ENCODE measurements around the gene ZNF567. TPM values are rescaled to one million over a fixed set of nuclear protein-coding genes. Genes with fewer than 3 reads are reported as not detected.

The ZNF567 gene
- polyA plus RNA-seq, 2 of the 4 experiments (the other 2 are of a cell fraction) = 7.9 to 19.0 TPM

DNA sequence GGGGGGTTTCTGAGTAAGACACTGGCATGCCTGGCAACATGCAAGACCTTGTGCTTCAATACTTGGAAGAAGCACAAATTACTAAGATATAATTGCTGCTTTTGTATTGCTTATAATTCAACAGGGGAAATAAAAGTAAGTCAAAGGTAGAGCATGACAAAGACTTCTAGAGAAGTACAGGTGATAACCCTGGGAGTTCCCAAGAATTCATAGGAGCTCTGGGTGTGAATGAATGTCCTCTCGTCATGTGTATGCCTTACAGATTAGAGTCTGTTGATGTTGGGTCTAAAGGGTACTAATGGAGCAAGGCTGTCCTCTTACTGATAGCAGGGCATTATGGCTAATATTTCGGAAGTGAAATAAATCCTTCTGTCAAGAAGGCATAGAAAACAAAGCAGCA, 13.2 kb upstream of the ZNF567 start:
- TF ChIP-seq, protein P1, sequence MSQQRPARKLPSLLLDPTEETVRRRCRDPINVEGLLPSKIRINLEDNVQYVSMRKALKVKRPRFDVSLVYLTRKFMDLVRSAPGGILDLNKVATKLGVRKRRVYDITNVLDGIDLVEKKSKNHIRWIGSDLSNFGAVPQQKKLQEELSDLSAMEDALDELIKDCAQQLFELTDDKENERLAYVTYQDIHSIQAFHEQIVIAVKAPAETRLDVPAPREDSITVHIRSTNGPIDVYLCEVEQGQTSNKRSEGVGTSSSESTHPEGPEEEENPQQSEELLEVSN (IDR thresholded peaks at IDR 0.05; ENCODE audit: borderline replicate concordance, low read depth) = no peak
- TF ChIP-seq SMC3 (IDR thresholded peaks at IDR 0.05) (no peak), FOSL2 (IDR thresholded peaks at IDR 0.05) (no peak), FOSL2 (CRISPR knock-in tag; IDR thresholded peaks at IDR 0.05) (no peak), KDM5A (IDR thresholded peaks at IDR 0.05) (no peak), RFX5 (IDR thresholded peaks at IDR 0.05) (no peak), NPAS2 (CRISPR knock-in tag; IDR thresholded peaks at IDR 0.05; ENCODE audit: borderline replicate concordance) (no peak), CHD2 (IDR thresholded peaks at IDR 0.05; ENCODE audit: low read length, partially characterized antibody) (no peak), CHD4 (IDR thresholded peaks at IDR 0.05; ENCODE audit: borderline replicate concordance) (no peak), ZFP36 (IDR thresholded peaks at IDR 0.05; ENCODE audit: borderline replicate concordance, partially characterized antibody) (no peak), POLR2A (IDR thresholded peaks at IDR 0.05; ENCODE audit: low read length) (no peak)
- TF ChIP-seq, protein P2, sequence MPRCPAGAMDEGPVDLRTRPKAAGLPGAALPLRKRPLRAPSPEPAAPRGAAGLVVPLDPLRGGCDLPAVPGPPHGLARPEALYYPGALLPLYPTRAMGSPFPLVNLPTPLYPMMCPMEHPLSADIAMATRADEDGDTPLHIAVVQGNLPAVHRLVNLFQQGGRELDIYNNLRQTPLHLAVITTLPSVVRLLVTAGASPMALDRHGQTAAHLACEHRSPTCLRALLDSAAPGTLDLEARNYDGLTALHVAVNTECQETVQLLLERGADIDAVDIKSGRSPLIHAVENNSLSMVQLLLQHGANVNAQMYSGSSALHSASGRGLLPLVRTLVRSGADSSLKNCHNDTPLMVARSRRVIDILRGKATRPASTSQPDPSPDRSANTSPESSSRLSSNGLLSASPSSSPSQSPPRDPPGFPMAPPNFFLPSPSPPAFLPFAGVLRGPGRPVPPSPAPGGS (IDR thresholded peaks at IDR 0.05) = no peak
- TF ChIP-seq, protein P3, sequence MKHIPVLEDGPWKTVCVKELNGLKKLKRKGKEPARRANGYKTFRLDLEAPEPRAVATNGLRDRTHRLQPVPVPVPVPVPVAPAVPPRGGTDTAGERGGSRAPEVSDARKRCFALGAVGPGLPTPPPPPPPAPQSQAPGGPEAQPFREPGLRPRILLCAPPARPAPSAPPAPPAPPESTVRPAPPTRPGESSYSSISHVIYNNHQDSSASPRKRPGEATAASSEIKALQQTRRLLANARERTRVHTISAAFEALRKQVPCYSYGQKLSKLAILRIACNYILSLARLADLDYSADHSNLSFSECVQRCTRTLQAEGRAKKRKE (CRISPR knock-in tag; IDR thresholded peaks at IDR 0.05; ENCODE audit: low read depth) = no peak
- Histone ChIP-seq H3K9me3 (peaks cover 92% of the 10 kb centered on the region), H3K27ac (no peak overlapping the region), H3K4me3 (no peak overlapping the region), H3K4me1 (no peaks in the 10 kb centered on the region), H3K4me2 (no peak overlapping the region)
- ChIA-PET POLR2A (no interaction called here), CTCF (interaction anchor here (1.4 kb wide), 1 partner anchor 547 kb away, joined by 3 read pairs; no protein-coding TSS in a partner anchor)
- FAIRE-seq (no peak), DNase-seq (ENCODE audit: low read depth in 1 of 2, low spot score in 1 of 2) (no peak), ATAC-seq (no peak)
- 84% methylated on average over 2 of the region's 2 CpGs for whole genome bisulfite sequencing (ENCODE audit: missing lambda C conversion rate)

DNA sequence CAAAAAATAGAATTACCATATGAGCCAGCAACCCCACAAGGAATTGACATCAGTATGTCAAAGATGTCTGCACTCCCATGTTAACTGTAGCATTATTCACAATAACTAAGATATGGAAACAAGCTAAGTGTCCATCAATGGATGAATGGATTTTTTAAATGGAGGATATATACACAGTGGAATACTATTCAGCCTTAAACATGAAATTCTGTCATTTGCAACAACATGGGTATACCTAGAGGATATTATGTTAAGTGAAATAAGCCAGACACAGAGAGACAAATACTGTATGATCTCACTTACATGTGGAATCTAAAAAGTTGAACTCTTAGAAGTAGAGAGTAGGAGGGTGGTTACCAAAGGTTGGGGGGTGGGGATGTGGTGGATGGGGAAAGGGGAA, 8.0 kb upstream of the ZNF567 start:
- no peak for ATAC-seq
- no peak overlapping the region for H3K27ac ChIP-seq
- no peak overlapping the region for H3K4me2 ChIP-seq
- no peaks in the 10 kb centered on the region for H3K4me1 ChIP-seq
- H3K4me3 ChIP-seq = no peak overlapping the region
- CTCF ChIA-PET = no interaction called here
- POLR2A ChIA-PET = no interaction called here
- TF ChIP-seq, protein P4, sequence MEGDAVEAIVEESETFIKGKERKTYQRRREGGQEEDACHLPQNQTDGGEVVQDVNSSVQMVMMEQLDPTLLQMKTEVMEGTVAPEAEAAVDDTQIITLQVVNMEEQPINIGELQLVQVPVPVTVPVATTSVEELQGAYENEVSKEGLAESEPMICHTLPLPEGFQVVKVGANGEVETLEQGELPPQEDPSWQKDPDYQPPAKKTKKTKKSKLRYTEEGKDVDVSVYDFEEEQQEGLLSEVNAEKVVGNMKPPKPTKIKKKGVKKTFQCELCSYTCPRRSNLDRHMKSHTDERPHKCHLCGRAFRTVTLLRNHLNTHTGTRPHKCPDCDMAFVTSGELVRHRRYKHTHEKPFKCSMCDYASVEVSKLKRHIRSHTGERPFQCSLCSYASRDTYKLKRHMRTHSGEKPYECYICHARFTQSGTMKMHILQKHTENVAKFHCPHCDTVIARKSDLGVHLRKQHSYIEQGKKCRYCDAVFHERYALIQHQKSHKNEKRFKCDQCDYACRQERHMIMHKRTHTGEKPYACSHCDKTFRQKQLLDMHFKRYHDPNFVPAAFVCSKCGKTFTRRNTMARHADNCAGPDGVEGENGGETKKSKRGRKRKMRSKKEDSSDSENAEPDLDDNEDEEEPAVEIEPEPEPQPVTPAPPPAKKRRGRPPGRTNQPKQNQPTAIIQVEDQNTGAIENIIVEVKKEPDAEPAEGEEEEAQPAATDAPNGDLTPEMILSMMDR (IDR thresholded peaks at IDR 0.05) = no peak
- TF ChIP-seq HDAC2 (IDR thresholded peaks at IDR 0.05) (no peak), FOXS1 (CRISPR knock-in tag; IDR thresholded peaks at IDR 0.05) (no peak), HEYL (CRISPR knock-in tag; IDR thresholded peaks at IDR 0.05) (no peak), RFX5 (IDR thresholded peaks at IDR 0.05) (no peak), MAFK (IDR thresholded peaks at IDR 0.05; ENCODE audit: partially characterized antibody) (no peak), SMC3 (IDR thresholded peaks at IDR 0.05) (no peak), HOXA7 (CRISPR knock-in tag; IDR thresholded peaks at IDR 0.05) (no peak), POLR2AphosphoS2 (conservative IDR thresholded peaks at IDR 0.05; ENCODE audit: low read length) (no peak), EP300 (IDR thresholded peaks at IDR 0.05) (no peak), CHD4 (IDR thresholded peaks at IDR 0.05; ENCODE audit: borderline replicate concordance) (no peak), TP53 (CRISPR knock-in tag; IDR thresholded peaks at IDR 0.05) (no peak), CBX2 (IDR thresholded peaks at IDR 0.05; ENCODE audit: borderline replicate concordance, low read depth) (no peak), ZSCAN20 (CRISPR knock-in tag; IDR thresholded peaks at IDR 0.05) (no peak)
- TF ChIP-seq, protein P5, sequence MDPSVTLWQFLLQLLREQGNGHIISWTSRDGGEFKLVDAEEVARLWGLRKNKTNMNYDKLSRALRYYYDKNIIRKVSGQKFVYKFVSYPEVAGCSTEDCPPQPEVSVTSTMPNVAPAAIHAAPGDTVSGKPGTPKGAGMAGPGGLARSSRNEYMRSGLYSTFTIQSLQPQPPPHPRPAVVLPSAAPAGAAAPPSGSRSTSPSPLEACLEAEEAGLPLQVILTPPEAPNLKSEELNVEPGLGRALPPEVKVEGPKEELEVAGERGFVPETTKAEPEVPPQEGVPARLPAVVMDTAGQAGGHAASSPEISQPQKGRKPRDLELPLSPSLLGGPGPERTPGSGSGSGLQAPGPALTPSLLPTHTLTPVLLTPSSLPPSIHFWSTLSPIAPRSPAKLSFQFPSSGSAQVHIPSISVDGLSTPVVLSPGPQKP (IDR thresholded peaks at IDR 0.05; ENCODE audit: low read depth, low read length) = no peak
- TF ChIP-seq, protein P1 (IDR thresholded peaks at IDR 0.05; ENCODE audit: borderline replicate concordance, low read depth) = no peak
- TF ChIP-seq, protein P6, sequence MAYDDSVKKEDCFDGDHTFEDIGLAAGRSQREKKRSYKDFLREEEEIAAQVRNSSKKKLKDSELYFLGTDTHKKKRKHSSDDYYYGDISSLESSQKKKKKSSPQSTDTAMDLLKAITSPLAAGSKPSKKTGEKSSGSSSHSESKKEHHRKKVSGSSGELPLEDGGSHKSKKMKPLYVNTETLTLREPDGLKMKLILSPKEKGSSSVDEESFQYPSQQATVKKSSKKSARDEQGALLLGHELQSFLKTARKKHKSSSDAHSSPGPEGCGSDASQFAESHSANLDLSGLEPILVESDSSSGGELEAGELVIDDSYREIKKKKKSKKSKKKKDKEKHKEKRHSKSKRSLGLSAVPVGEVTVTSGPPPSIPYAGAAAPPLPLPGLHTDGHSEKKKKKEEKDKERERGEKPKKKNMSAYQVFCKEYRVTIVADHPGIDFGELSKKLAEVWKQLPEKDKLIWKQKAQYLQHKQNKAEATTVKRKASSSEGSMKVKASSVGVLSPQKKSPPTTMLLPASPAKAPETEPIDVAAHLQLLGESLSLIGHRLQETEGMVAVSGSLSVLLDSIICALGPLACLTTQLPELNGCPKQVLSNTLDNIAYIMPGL (CRISPR knock-in tag; IDR thresholded peaks at IDR 0.05; ENCODE audit: borderline replicate concordance) = no peak
- TF ChIP-seq, protein P7, sequence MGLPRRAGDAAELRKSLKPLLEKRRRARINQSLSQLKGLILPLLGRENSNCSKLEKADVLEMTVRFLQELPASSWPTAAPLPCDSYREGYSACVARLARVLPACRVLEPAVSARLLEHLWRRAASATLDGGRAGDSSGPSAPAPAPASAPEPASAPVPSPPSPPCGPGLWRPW (IDR thresholded peaks at IDR 0.05) = no peak
- TF ChIP-seq, protein P2 (IDR thresholded peaks at IDR 0.05) = no peak
- peaks cover 94% of the 10 kb centered on the region for H3K9me3 ChIP-seq
- no peak for DNase-seq (ENCODE audit: low read depth in 1 of 2, low spot score in 1 of 2)
- peak; percentile 96 for FAIRE-seq

Data from A549 (cell line).